Activated CD4-positive, alpha-beta T cell treated with anti-CD3 and anti-CD28 coated beads, Interleukin-2, amount 50 U/mL, for 24 hours (primary cell): Measurements from ENCODE around the gene DPP6.
"Not testable (repeated sequence)": the region's sequence is repeated elsewhere in the genome, so short reads cannot be mapped to it uniquely, and the experiment has no call there.

Experiments
- DNase-seq, 2 donors: peaks; one replicate each; pipeline ENCODE4 v3.0.0-alpha.2; 2020; ENCODE audit warnings: low read depth in 1 of 2, low spot score in 1 of 2

DPP6 gene

DNA sequence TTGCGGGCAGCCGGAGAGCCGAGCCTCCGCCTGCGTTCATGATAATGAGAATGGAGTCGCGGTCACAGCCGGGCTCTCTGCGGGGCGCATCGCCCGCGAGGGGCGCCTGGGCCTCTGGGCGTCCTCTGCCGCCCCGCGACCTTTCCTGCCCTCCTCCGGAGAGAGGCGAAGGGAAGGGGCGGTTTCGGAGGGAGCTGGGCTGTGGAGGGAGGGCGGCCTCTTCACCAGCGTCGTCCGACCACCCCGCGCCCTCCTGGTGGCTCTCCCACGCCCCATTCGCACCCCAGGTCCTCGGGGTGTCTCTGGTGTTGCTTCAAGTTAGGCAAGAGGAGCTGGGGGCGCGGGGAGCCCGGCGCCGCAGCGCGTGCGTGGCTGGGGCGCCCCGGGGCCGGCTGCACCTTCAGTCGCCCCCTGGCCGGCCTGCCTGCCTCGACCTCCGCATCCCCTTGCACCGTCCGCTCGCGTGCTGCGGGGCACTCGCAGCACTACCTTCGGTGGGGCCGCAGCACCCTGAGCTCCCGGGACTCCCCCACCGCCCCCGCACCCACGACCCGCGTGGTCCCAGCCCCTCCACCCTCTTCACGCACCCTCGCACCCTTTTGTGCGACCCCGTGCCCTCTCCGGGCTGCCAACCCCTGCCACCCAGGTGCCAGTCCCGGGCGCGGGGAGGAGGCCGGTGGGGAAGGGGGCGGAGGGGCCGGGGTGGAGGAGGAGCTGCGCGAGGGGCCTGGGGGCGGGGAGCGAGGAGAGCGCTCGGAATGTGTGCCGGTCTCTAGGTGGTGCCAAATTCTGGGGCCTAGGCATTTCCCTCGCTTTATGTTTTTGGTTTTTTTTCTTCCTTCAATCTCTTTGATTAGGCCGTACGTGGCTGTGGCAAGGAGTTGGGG is at the start of gene DPP6:
Gene DPP6, plus strand, starts transcription at position 756 of the 887 bp plus-strand sequence.
- DNase-seq, result not testable (repeated sequence)

DNA sequence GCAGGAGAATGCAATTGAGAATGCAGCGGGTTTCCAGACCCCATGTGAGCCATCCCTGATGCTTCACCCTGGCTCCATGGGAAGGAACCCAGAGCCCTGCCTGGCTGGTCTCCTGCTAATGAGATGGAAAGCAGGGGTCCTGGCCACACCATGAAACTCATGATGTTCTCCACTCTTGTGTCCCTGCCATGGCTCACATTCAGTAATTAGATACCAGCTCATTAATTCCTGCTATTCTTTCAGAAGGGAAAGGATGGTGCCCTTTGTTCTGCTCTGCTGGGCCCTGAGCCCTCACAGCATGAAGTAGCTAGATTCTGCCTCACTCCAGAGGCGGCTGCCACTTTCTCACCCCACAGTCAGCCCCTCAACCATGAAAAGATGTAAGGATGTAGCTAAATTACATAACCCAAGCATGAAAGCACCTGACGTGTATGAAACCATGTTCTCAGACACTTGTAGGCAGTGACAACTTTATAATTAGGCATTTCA is 42.7 kb upstream of the DPP6 start:
- DNase-seq, result not testable (repeated sequence)

GRCh38 chr7:154010726-154011568 is 41.3 kb upstream of the DPP6 start:
- DNase-seq, result not testable (repeated sequence)

DNA sequence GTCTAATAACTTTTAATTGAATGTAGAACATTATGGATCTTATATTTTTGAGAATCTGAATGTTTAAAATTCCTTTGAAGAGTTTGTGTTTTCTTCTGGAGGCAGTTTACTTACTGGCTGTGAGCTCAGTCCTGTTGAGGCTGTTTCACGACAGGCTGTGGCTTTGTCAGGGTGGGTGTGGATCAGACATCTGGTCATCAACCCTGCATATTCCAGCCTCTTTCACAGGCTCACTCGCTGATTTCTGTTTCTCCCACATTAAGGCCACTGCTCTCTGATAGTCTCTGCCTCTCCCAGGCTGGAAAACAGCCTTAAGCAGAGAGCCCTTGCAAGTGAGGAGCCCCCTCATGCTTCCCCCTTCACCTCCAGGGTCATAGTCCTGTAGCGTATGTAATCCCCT is 39.4 kb upstream of the DPP6 start:
- DNase-seq, result not testable (repeated sequence)

DNA sequence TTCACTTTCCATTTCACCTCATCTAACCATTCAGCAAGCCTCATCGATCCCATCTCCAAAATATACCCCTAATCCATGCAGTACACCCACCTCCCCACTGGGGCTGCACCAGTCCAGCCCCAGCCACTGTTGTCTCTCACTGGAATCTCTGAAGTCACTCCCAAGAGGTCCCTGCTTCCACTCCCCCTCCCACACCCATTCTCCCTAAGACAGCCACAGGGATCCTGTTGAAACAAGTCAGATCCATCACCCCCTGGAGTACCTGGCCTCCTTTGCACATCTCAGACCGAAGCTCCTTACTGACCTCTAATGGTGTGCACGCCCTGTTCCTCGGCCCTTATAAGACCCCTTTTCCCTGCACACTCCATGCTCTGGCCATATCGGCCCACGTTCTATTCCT is 36.6 kb upstream of the DPP6 start:
- DNase-seq, result not testable (repeated sequence)

- DNase-seq, result not testable (repeated sequence)
These were observed 33.8 kb upstream of the DPP6 start for GRCh38 chr7:154018354-154018753.

- not testable (repeated sequence) for DNase-seq
These were observed 24.4 kb upstream of the DPP6 start for GRCh38 chr7:154027805-154028204.

- DNase-seq, result not testable (repeated sequence)
These were observed 21.6 kb upstream of the DPP6 start for GRCh38 chr7:154030476-154031080.

DNA sequence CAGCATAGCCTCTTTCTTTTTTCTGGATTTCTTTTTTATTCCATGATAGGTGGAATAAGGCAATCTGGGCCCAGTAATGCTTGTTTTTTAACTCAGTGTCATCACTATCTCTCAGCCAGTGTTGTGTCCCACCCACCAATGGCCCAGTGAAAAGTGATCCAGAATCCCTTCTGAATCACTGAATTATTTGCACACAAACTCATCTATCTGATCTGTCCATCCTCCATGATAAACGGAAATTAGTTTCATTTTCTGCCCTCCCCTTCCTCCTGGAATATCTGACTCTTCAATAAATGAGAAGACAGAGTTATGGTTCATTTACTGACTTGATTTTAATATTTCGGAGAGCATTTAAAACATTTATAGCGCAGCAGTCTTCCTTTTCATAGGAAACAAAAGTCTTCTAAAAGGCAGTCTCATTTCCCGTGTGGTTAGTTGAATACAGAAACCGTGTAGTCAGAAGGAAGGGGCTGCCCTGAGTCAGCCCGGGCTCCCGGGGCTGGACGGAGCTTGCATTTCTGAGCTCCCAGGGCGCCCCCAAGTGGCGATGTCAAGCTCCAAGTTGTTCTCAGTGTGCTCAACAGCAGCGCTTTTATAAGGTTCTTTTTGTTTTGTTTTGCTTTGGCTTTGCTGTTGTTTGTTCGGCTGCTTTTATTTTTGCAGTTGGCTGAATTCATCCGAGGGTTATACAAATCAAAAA is 12.6 kb upstream of the DPP6 start:
- DNase-seq, result not testable (repeated sequence)

DNA sequence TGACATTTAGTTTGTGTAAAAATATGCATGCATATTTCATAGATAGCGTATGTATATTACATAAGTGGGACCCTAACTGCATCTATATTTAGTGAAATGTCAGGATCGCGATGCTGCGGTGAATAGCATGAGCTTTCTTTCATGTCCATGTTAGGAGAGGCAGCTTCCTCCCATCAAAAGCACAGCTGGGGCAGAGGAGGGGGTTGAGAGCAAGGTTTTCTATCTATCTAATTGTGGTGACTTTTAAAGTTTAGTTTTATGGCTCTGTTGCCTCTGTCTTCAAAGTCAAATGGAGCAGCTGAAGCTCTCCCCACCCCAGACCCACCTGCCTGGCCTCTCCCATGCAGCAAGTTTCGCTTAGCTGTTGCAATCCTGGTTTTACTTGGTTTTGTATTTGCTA is 1.8 kb upstream of the DPP6 start:
- DNase-seq, result not testable (repeated sequence)

DNA sequence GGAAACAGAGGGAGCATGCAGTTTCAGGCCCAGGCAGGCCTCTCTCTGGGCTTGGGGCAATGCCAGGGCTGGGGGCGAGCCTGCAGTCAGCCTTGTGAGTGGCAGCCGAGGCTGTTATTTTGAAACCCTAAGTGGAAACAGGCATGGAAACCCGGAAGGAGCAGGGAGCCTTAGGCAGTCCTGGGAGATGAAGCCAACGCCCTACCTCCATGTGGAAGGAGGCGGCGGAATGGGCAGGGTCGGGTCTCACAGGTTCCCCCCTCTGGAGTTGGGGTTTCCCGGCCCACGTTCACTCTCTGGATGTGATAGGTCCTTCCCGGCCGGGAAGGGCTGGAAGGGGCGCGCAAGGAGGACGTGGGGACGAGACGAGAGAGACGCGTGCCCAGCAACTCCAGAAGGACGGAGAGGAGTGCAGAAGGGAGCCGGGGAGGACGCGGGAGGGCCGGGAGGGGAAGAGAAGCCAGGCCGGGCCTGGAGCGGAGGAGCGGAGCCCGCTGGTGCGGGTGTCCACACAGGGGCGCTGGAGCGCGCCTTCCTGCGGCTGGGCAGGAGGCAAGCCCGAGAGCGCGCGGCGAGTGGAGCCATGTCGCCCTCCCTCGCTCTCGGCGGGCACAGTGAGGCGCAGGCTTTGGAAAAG is 1.1 kb upstream of the DPP6 start:
- not testable (repeated sequence) for DNase-seq

DNA sequence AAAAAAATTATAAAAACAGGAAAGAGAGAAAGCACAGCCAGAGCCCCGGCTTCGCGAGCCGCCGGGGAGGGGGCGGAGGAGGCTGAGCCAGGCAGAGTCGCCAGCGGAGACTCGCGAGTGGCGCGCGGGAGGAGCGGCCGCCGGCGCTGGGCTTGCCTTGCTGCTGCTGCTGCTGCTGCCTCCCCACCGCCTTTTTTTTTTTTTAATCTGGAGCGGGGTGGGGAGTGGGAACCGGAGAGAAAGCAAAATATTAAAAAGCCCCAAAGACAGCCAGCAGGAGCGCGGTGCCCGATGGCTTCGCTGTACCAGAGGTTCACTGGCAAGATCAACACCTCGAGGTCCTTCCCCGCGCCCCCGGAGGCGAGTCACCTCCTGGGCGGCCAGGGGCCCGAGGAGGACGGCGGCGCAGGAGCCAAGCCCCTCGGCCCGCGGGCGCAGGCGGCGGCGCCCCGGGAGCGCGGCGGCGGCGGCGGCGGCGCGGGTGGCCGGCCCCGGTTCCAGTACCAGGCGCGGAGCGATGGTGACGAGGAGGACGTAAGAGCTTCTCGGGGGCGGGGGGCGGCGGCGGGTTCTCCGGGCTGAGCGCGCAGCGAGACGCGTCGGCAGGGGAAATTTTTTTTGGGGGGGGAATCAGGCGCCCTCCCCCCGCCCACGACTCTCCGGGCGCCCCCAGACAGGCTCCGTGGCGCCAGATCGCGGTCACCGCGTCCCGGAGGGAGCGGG is 493 bp downstream of the DPP6 start:
- DNase-seq, result not testable (repeated sequence)

DNA sequence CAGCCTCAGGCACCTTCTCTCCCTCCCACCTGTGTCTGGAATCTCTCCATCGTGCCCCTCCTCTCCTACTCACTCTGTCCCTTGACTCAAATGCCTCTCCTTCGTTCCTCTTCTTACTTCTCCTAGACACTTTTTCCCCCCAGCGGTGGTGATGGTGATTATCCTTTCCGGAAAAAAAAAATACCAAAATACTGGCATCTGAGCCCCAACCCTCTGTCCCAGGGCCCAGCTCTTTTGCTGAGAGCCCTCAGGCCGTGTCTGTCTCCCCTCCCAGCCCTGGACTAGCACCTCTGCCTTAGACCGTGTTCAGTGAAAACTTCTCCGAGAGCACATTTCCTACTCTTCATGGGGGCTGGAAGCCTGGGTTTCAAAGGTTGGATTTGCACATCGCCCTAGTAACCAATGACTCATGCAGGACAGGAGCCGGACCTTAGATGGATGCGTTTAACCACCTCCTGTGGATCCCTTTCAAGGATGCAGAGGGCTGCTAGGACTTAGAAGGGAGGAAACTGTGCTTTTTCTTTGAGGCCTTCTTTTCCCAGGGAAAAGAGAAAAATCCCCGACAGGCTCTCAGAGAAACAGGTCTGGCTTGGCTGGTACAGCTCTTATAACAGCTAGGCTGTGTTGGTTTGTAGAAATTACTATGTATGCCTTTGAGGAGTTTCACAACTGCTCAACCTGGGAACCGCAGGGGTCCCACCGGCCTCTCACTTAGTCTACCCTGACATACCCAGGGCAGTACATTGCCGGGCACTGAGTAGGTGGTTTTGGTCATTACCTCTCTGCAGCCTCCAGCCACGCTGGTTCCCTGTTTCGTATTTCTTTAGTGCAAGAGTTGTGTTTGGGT is 1.5 kb downstream of the DPP6 start:
- not testable (repeated sequence) for DNase-seq

- DNase-seq, result not testable (repeated sequence)
These were observed 2.5 kb downstream of the DPP6 start for GRCh38 chr7:154054664-154055063.

DNA sequence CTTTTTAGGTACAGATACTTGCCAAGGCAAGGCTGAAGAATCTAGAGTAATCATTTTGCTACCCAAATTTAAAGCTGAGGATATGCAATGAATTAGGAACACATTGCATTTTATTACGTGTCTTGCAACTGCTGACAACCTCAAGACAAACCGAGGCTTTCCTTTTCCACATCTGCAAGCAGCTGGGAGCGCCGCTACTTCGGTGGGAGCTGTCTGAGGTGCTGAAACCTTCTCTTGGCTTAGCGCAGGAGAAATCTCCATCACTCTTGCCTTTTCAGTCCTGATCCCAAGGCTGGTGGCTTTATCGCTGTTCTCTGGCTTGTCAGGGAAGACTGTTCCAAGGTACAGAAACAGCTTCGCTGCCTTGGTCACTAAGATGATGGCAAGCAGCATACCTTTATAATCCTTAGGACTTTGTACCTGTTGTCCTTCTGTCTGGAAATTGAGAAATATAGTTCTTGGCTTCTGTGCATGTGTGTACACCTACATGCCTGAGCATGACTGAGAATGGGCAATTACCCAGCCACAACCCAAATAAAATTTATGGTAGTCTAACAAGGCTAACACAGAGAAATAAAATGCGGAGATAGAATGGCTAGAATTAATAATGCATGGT is 3.4 kb downstream of the DPP6 start:
- DNase-seq, result not testable (repeated sequence)

DNA sequence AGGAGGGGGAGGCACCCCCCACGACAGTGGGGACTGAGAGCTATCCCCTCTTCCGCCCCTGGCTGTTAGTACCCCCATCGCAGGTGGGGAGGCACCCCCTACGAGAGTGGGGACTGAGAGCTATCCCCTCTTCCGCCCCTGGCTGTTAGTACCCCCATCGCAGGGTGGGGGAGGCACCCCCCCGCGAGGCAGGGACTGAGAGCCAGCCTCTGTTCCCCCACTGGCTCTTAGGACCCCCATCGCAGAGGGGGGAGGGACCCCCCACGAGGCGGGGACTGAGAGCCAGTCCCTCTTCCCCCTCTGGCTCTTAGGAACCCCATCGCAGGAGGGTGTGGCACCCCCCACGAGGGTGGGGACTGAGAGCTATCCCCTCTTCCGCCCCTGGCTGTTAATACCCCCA is 6.6 kb downstream of the DPP6 start:
- DNase-seq, result not testable (repeated sequence)

DNA sequence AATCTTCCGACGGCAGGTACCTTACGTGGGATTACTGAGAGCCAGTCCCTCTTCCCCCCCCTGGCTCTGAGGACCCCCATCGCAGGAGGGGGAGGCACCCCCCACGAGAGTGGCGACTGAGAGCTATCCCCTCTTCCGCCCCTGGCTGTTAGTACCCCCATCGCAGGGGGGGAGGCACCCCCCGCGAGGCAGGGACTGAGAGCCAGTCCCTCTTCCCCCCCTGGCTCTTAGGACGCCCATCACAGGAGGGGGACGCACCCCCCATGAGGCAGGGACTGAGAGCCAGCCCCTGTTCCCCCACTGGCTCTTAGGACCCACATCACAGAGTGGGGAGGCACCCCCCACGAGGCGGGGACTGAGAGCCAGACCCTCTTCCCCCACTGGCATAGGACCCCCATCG is 8.4 kb downstream of the DPP6 start:
- not testable (repeated sequence) for DNase-seq

- not testable (repeated sequence) for DNase-seq
These were observed 19.6 kb downstream of the DPP6 start for GRCh38 chr7:154071833-154072232.
